ENCODE data around the gene ADSS1.

DNA sequence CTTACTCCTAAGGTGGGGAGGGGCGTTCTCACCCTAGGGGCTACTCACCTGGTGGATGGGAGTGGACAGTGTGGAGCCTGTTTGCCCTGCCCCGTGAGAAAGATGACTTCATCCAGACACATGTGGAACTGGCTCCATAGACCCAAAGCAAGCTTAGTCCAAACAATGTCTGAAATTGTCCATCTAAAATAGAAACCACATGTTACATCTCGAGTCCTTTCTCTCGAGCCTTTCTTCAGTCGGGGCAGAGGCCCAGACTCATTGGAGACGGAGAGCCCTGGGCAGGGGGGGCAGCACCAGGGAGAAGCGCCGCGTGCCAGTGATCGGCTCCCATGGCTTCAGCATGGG, 33.2 kb downstream of the ADSS1 start:
- no peak for TF ChIP-seq GATA2 (IDR thresholded peaks at IDR 0.05; ENCODE audit: low read depth, low read length)
- TF ChIP-seq GATA3 (IDR thresholded peaks at IDR 0.05; ENCODE audit: low read depth, low read length): no peak

All from SH-SY5Y (cell line).